HG03280 (cell line): Measurements from ENCODE around the gene CACNA2D3.

Experiments
- ATAC-seq: cut with Tn5 transposase; IDR thresholded peaks from one replicate; pipeline ENCODE4 v1.9.1; 2021; ENCODE audit warnings: mild to moderate bottlenecking, moderate library complexity; ENCODE audit not compliant: unreplicated experiment

Gene CACNA2D3

DNA sequence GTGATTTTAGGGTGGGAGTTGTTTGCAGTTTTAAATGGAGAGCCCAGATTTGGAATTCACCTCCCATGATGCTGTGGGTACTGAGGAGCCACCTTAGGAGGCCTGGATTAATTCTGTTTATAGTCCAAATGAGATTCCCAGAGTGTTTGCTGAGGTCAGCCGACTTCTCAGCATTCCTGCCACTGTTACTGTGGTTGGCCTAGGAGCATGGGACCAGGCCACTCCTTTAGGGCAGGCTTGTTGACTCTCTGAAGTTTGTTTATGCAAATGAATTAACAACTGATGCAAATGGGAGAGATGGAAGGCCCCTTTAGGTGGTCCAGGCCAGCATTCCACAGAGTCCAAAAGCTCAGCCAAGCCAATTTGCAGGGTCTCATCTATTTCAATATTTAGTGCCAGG lies 46.1 kb downstream of the CACNA2D3 start:
- ATAC-seq: no peak

GRCh38 chr3:54169524-54169923 lies 47.2 kb downstream of the CACNA2D3 start:
- no peak for ATAC-seq

DNA sequence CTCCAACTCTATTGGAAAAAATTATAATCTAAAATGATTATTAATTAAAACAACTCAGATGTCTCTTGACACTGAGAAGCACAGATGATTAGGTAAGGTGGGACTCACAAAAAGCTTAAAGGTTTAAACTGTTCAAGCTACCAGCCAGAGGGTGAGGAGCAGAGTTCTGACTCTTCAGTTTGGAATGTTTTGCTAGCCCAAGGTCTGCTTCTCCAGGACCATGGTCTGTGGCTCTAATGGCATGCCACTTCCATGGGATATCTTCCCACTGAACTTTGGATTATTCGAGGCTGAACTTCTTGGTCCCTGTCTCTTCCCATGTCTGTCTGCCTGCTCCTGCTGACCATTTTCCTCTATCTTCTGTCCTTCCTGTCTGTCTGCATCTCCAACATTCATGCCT lies 49.2 kb downstream of the CACNA2D3 start:
- no peak for ATAC-seq

GRCh38 chr3:54171951-54172350 lies 49.6 kb downstream of the CACNA2D3 start:
- no peak for ATAC-seq

DNA sequence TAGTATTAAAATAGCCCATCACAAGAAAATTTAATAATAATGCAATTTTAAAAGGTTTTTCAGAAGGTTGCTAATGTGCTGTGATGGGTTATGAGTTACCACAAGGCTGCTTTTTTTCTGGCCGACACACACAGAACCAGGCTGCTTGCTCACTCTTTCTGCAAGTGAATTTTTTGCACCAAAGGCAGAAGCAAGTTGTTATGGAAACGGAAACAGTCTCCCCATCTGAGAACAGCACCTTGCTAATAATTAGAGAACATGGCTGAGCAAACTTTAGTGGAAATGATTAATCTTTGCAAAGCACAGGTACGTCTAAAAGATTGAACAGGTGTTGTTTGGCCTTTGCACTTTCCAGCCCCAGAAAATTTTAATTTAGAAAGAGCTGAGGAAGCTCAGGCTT lies 51.0 kb downstream of the CACNA2D3 start:
- no peak for ATAC-seq

GRCh38 chr3:54176106-54176505 lies 53.8 kb downstream of the CACNA2D3 start:
- ATAC-seq: no peak

DNA sequence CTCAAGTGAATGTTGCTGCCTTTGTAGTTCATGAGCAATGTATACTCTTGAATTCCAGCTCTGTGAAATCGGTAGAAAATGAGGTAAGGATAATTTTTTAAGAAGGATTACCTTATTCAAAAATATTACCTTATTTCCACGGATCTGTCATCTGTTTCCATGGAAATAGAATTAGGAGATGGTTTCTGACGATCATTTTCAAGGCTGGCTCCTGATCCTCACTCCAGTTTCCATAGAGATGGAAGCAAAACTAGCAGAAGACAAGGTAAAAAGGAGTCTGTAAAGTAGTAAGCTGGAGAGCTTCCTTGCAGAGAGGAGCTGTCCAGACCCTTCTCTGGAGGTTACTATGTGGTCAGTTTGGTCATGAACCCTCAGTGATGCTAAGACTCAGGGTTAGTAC lies 55.5 kb downstream of the CACNA2D3 start:
- no peak for ATAC-seq

GRCh38 chr3:54178376-54178775 lies 56.0 kb downstream of the CACNA2D3 start:
- ATAC-seq: no peak

DNA sequence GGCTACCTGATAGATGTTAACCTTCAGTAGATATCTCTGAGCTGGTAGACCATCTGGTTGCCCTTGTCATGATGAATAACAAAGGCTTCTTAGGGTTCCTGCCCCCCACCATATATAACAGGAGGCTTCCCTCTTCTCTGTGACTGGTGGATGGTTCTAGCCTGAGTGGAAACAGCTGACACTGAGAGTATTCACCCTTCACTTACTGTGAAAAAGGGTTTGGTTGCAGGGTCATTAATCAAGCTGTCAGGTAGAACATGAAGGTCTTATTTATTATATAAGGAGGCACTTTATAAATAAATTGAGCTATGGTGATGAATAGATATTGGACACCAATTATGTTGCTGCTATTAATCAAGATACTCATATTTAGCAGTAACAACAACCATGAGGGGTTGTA lies 58.6 kb downstream of the CACNA2D3 start:
- no peak for ATAC-seq

DNA sequence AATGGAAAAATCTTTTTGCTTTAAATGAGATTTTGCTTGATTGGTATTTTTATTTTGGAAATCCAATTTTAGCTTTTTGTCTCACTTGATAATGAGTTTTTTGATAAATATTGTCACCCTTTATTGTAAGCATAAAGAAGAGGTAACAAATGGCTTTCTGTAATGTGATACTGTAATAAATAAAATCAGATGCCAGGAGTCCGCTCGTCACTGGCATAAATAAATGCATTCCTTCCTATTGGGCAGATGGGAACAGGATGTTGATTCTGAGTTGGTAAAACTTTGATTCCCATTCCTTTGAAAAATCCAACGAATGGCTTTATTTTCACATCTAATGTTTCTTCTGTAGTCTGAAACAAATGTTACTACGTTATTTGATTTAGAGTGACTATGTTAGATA lies 59.9 kb downstream of the CACNA2D3 start:
- ATAC-seq: no peak

DNA sequence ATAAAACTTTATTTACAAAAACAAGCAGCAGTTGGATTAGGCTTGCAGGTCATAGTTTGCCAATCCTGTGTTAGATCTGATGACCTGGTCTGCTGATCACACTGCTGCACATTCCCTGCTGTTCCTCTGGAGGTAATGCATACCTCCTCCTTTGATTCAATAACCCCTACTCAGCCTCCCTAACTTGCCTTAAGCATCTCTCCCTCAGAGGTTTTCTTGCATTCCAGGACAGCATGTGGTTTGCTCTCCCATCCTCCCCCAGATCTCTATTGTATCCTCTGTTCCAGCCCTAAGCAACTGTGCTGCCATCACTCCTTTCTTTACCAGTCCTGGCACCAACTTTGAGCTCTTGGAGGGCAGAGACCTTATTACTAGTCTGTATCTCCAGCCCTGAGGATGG lies 63.4 kb downstream of the CACNA2D3 start:
- ATAC-seq: no peak

DNA sequence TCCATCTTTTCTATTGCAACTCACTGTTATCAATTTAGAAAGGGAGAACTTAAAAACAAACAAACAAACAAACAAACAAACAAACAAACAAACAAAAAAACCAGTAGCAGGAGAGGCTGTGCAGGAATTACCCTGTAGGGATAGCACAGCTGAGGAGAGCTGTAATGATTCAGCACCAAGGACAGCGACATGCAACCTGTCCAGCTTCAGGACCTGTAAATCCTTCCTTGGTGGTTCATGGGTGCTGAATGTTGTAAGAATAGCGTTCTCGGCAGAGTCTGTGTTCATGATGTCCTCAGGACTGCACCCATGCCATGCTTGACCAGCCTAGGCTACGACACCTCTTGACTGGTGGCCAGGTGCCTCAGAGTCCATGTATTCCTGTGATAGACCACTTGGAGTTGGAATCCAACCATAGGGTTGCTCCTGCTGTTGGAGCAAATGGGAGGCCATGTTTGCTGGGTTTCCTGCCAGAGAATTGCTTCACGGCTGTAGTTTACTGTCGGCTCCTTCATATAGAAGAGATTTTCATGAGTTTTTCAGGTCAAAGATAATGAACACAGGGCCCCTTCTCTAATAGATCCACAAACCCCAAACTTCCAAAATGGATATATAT lies 65.9 kb downstream of the CACNA2D3 start:
- no peak for ATAC-seq

- no peak for ATAC-seq
Observed at GRCh38 chr3:54191220-54191619, 68.9 kb downstream of the CACNA2D3 start.

DNA sequence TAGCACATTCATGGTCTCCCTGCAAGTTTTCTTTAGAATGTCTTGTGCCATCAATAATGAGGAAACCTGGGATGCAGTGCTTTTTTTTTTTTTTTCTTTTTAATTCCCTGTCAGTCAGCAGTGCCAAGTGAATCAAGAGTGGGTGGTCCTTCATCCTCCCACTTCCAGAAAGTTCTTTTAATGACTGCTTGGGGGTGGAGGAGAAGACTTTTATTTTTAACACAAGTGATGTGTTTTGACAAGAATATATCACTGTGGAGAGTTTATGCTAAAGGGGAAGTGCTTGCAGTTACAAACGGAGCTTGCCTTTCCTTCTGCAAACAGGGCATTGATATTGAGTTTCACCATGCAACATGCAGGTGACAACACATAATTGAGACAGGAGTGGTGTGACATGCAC lies 69.7 kb downstream of the CACNA2D3 start:
- ATAC-seq: no peak

GRCh38 chr3:54193093-54193492 lies 70.7 kb downstream of the CACNA2D3 start:
- no peak for ATAC-seq

- no peak for ATAC-seq
Observed at GRCh38 chr3:54196360-54196991, 74.1 kb downstream of the CACNA2D3 start.

- ATAC-seq: no peak
Observed at GRCh38 chr3:54197509-54197908, 75.2 kb downstream of the CACNA2D3 start.

DNA sequence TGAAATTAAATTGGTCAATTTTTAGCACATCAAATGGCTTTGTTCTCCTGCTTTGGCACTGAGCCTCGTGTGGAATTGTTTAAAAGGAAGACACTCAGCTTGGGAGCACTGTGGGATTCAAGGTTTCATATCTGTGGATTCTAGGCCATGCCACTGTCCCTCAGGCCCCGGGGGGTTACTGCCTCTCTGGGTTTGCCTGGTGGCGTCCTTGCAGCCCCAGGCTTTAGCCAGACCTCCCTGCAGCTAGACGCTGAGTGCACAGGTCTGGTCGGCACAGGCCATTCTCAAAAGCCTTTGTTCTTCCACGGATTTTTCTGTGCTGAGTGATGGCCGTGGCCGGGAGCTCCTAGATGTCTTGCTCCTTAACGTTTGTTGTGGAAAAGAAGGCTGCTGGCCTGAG lies 76.2 kb downstream of the CACNA2D3 start:
- ATAC-seq: no peak

GRCh38 chr3:54202054-54202453 lies 79.7 kb downstream of the CACNA2D3 start:
- no peak for ATAC-seq

- no peak for ATAC-seq
Observed at GRCh38 chr3:54202651-54203248, 80.4 kb downstream of the CACNA2D3 start.

DNA sequence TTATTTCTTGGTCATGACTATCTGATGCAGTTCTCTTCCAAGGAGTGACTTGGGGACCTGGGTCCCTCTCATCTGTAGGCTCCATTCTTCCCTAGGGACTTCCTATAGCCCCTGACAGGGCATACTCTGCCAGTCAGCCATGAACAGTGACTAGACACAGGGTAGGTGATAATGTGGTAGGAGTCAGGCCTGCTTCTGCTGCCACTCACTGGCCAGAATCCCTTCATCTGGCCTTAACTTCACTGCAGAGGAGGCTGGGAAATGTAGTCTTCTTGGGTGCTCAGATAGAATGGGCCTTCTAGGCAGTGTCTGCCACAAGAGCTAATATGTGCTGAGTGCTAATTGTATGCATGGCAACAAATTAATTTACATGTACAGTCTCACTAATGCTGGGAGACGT lies 84.5 kb downstream of the CACNA2D3 start:
- ATAC-seq: no peak

DNA sequence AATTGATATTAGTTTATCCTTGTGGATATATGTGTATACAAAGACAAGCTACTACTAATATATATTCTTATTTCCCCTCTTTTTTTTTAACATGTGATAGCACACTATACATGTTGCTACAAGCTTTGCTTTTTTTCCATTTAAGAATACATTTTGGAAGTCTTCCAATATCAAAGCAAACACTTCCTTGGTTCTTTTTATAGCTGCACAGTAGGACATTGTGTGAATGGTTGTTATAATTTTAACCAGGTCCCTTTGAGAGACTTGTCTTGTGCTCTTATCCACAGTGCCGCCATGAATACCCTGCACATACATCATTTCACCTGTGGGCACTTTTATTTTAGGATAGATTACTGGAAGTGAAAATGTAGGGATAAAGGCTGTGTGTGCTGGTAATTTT lies 88.7 kb downstream of the CACNA2D3 start:
- no peak for ATAC-seq

DNA sequence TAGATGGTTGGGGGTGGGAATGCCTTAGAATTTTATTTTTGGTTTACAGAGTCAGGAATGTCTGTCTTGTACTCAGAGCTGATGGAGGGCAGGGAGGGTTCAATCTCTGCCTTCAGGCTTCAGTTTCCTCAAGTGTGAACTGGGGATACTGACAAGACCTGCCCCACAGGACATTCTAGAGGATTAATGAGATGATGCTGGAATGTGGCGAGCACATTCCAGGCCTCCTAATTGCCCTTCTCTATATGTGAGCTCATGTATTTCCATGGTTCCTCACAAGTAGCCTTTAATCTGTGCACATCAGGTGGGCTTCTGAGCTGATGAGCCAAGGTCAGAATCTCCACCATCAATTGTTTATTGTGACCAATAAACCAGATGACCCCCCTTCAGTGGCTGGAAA lies 90.4 kb downstream of the CACNA2D3 start:
- no peak for ATAC-seq
